Measurements from ENCODE around the gene IFITM1. TPM values are rescaled to one million over a fixed set of nuclear protein-coding genes. Genes with fewer than 3 reads are reported as not detected.
"Not testable (repeated sequence)": the region's sequence is repeated elsewhere in the genome, so short reads cannot be mapped to it uniquely, and the experiment has no call there.

Gene IFITM1
- total and polyA plus RNA-seq, 9 of the 15 experiments (the other 6 are each of a cell fraction or from before 2014, with no cell fraction given), result 691 to 5,579 (median 974) TPM

DNA sequence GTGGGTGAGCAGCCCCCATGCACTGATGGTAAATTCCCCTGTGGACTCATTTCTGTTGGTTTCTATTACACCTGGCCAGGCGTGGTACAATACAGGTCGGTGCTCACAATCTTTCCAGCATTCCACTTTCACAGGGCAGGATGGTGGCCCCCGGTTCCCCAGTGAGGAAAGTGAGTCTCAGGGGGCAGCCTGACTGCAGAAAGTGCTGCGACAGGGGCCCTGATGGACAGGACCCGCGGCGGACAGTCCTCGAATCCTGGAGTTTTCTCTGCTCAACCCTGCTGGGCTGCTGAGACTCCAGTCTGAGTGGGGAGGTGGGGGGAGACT is 28.0 kb upstream of the IFITM1 start (continued):
- TF ChIP-seq, protein P1, sequence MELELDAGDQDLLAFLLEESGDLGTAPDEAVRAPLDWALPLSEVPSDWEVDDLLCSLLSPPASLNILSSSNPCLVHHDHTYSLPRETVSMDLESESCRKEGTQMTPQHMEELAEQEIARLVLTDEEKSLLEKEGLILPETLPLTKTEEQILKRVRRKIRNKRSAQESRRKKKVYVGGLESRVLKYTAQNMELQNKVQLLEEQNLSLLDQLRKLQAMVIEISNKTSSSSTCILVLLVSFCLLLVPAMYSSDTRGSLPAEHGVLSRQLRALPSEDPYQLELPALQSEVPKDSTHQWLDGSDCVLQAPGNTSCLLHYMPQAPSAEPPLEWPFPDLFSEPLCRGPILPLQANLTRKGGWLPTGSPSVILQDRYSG (tag; conservative IDR thresholded peaks at IDR 0.05; ENCODE audit: low read depth), result no peak

DNA sequence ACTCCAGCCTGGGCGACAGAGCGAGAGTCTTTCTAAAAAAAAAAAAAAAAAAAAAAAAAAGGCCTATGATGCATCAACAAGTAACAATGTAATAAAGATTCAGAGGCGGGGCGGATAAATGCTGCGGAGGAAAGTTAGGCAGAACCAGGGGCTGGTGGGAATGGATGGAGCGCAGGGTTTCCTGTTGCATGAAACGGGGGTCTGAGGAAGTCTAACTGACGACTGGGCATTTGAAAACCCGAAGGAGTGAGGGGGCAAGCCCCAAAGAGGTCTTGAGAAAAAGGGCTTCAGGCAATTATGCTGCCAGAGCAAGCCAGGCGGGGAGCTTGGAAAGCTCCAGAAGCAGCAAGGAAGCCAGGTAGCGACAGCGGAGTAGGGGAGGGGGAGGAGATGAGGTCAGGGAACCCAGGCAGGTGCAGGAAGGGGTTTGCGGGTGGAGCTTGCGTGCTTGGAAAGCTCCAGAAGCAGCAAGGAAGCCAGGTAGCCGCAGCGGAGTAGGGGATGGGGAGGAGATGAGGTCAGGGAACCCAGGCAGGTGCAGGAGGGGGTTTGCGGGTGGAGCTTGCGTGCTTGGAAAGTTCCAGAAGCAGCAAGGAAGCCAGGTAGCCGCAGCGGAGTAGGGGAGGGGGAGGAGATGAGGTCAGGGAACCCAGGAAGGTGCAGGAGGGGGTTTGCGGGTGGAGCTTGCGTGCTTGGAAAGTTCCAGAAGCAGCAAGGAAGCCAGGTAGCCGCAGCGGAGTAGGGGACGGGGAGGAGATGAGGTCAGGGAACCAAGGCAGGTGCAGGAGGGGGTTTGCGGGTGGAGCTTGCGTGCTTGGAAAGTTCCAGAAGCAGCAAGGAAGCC is 26.6 kb upstream of the IFITM1 start:
- CTCF ChIA-PET (ENCODE audit: low intra/inter-chr PET ratio); H3K9me3 ChIP-seq (replicated peaks; ENCODE audit: control insufficient read depth, insufficient read depth, low read depth, low read length); BruUV-seq (replicated peaks); in situ Hi-C loops (cut with MboI); H3K9me1 ChIP-seq (ENCODE audit: control insufficient read depth, insufficient read depth, low read length); intact Hi-C loops (cut with micrococcal nuclease); H3K27me3 ChIP-seq (ENCODE audit: control insufficient read depth in 2 of 2, insufficient read depth in 2 of 2, low read length in 2 of 2); ATAC-seq; H4K20me1 ChIP-seq (replicated peaks; ENCODE audit: control insufficient read depth, insufficient read depth, low read length); TF ChIP-seq JUND (IDR thresholded peaks at IDR 0.05; ENCODE audit: borderline replicate concordance, low read depth, low read length): not testable (repeated sequence)
- Histone ChIP-seq H3K79me2 (ENCODE audit: control insufficient read depth, insufficient read depth, low read length) (peaks cover 37% of the 10 kb centered on the region), H3K27ac (ENCODE audit: extremely low read depth, low read depth, low read length) (peak overlapping the region; percentile 85), H3K4me1 (replicated peaks in 1 of 2; ENCODE audit: control insufficient read depth in 2 of 2, insufficient read depth in 2 of 2, low read length in 2 of 2) (peaks cover 18 to 83% of the 10 kb centered on the region in 2 experiments; a peak in 4 of 5 replicates), H3K4me2 (ENCODE audit: insufficient read depth, low read length) (peak overlapping the region; percentile 85), H3K9ac (ENCODE audit: insufficient read depth in 1 of 2, low read depth in 2 of 2, low read length in 2 of 2) (peak overlapping the region; percentile 87 to 99), H3K4me3 (peak overlapping the region; percentile 58), H3K36me3 (ENCODE audit: control insufficient read depth, insufficient read depth, low read length) (peaks cover 26% of the 10 kb centered on the region; the same call in 1 of the 3 replicates), H2AFZ (ENCODE audit: low read depth, low read length) (0 out of 2 replicates have a peak overlapping the region, but pooled peaks have one; percentile 16)
- FAIRE-seq, result peak; percentile 40
- peak in 3 of 4 experiments; percentile 34 to 46 (median 43) for DNase-seq (ENCODE audit: extremely low read depth in 1 of 4, low spot score in 3 of 4)
- 53% methylated on average over 23 of the region's 27 CpGs for WGBS (ENCODE audit: insufficient coverage, low coverage, missing lambda C conversion rate)
- POLR2A ChIA-PET, result interaction anchor here (0.6 to 1.4 kb wide), 5 partner anchors 9 to 258 kb away, joined by 3 to 4 read pairs (median 3); partner anchors contain the start of gene NLRP6
- 0 out of 2 replicates have a peak, but pooled peaks have one; percentile 23 for TF ChIP-seq VEZF1 (CRISPR knock-in tag; IDR thresholded peaks at IDR 0.05)
- peak; percentile 35; the same call in 1 of the 2 replicates for TF ChIP-seq ZBTB7A (IDR thresholded peaks at IDR 0.05; ENCODE audit: borderline replicate concordance, control insufficient read depth, low read depth, low read length)
- TF ChIP-seq JUND (tag; IDR thresholded peaks at IDR 0.05; ENCODE audit: borderline replicate concordance, low read depth, low read length), result peak; percentile 21; the same call in 1 of the 3 replicates

Measured in K562 (cell line).